Coronary artery (tissue), 2 donors: ENCODE results near the gene ANTXR1.

Experiments used
- DNase-seq: peaks from one replicate; pipeline ENCODE4 v3.0.0-alpha.2; 2017; ENCODE audit warnings: low spot score
- H3K27ac ChIP-seq, 2 donors: fragments of 200-600 bp; sonication (generic); one replicate each; pipeline ENCODE4 v1.5.1; 2016 to 2019
- H3K4me3 ChIP-seq: fragments of 200-600 bp; sonication (generic); 2 replicates; pipeline ENCODE4 v1.5.1; 2016; ENCODE audit warnings: mild to moderate bottlenecking, moderate library complexity
- TF ChIP-seq, protein P1 (sequence below): fragments of 200-600 bp; sonication (generic); IDR thresholded peaks from one replicate; pipeline ENCODE4 v1.5.1; 2019; ENCODE audit warnings: antibody characterized with exemption

The ANTXR1 gene

DNA sequence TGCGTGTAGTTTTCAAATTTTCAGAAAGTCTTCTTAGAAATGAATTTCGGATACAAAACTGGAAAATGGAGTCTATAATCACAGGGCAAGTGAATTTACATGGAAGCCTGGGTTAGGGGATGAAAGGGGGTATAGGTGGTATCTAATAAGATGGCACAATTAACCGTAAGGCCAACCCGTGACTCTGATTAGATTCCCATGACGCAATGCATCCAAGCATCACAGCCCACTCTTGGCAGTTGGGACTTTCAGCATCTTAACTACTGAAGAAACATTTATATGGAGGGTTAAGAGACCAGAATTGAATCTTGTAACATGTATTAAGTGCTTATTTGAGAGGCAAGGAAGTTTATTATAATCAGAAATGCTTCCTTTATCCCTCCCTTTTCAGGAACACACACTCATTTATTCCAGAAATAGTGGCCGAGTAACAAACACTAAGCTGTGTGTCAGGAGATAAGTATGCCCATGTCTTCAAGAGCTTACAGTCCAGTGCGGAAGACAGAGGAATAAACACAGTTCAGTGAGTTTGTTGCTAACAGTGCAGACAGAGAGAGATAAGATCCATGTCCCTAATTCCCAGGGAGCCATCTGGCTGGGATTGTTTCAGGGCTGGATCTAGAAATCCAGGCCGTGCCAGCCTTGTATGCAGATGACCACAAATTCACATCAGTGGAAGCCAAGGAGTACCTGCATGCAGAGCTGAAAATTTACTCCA, 151.2 kb downstream of the ANTXR1 start:
- TF ChIP-seq, protein P1, sequence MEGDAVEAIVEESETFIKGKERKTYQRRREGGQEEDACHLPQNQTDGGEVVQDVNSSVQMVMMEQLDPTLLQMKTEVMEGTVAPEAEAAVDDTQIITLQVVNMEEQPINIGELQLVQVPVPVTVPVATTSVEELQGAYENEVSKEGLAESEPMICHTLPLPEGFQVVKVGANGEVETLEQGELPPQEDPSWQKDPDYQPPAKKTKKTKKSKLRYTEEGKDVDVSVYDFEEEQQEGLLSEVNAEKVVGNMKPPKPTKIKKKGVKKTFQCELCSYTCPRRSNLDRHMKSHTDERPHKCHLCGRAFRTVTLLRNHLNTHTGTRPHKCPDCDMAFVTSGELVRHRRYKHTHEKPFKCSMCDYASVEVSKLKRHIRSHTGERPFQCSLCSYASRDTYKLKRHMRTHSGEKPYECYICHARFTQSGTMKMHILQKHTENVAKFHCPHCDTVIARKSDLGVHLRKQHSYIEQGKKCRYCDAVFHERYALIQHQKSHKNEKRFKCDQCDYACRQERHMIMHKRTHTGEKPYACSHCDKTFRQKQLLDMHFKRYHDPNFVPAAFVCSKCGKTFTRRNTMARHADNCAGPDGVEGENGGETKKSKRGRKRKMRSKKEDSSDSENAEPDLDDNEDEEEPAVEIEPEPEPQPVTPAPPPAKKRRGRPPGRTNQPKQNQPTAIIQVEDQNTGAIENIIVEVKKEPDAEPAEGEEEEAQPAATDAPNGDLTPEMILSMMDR = no peak
- Histone ChIP-seq H3K27ac (peak overlapping the region; percentile 80 to 84), H3K4me3 (no peak overlapping the region)
- no peak for DNase-seq

GRCh38 chr2:69165091-69165880, 152.3 kb downstream of the ANTXR1 start:
- TF ChIP-seq, protein P1 = no peak
- DNase-seq = no peak
- H3K27ac ChIP-seq = peak overlapping the region; percentile 80 to 84
- no peak overlapping the region for H3K4me3 ChIP-seq

GRCh38 chr2:69166465-69166811, 153.5 kb downstream of the ANTXR1 start:
- peak overlapping the region in 1 of 2 donors; percentile 73 for H3K27ac ChIP-seq
- DNase-seq = no peak
- TF ChIP-seq, protein P1 = no peak
- no peak overlapping the region for H3K4me3 ChIP-seq

GRCh38 chr2:69166812-69167468, 154.0 kb downstream of the ANTXR1 start:
- no peak overlapping the region for H3K4me3 ChIP-seq
- H3K27ac ChIP-seq = peak overlapping the region; percentile 21 to 73
- DNase-seq = no peak
- TF ChIP-seq, protein P1 = no peak

GRCh38 chr2:69167469-69167822, 154.5 kb downstream of the ANTXR1 start:
- TF ChIP-seq, protein P1 = no peak
- Histone ChIP-seq H3K4me3 (no peak overlapping the region), H3K27ac (peak overlapping the region; percentile 21 to 73)
- no peak for DNase-seq

DNA sequence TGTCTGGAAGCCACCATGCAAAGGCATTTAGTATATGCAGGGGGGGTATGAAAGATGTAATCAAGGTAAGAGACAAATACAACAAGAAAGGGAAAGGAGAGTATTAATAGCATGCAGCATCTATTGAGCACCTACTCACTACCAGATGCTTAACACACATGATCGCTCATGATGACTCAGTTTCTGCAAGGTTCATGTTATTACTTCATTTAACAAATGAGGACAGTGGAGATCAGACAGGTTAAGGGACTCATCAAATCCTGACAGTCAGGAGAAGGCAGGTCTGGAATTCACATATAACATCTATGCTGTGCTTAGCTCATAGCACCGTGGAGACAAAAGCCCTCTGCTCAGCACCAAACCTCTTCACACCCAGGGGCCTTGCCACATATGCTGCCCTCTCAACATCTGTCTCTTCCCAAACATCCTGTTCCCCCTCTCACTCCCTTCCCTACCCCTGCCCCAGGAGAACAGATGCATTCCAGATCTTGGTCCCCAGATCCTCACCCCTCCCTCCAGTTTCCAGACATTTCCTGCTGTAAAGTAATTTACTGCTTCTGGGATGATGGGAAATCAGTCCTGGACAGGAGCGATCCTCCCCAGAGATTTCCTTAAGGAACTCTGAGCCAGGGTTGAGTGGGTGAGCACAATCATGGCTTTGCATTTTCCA, 155.3 kb downstream of the ANTXR1 start:
- TF ChIP-seq, protein P1 = no peak
- Histone ChIP-seq H3K4me3 (no peak overlapping the region), H3K27ac (peak overlapping the region; percentile 51 to 73)
- DNase-seq = no peak
